Measurements from ENCODE around the gene C4orf50. TPM values are rescaled to one million over a fixed set of nuclear protein-coding genes. Genes with fewer than 3 reads are reported as not detected.

Gene C4orf50
- total and polyA plus RNA-seq, 2 of the 8 experiments (the other 6 are each of a cell fraction or from before 2014, with no cell fraction given): 0.08 to 0.22 TPM

DNA sequence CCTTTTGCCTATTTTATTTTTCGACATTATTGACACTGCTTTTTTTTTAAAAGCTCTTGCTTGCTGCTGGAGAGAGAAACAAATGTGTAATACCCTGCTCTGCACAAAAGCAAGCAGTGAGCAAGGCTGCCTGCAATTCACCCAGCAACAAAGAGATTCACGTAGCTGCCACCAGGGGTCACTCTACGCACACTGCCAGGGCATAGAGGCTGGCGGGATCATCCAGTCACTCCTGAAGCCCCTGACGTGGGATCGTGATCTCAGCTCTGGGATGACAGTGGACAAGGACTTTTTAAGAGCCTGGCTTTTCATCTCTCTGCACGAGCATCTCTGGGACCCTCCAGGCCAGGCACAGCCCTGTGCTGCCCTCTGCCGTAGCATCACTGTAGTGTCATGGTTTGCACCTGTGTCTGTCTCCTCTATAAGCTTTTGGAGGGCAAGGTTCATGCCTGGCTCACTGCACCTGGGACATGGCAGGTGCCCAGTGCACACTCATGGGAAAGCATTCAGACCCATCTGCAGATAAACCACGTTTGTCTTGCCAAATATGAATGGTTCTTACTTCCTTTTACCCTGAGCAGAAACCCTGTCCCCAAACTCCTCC is 19.8 kb downstream of the C4orf50 start (continued):
- TF ChIP-seq, protein P1, sequence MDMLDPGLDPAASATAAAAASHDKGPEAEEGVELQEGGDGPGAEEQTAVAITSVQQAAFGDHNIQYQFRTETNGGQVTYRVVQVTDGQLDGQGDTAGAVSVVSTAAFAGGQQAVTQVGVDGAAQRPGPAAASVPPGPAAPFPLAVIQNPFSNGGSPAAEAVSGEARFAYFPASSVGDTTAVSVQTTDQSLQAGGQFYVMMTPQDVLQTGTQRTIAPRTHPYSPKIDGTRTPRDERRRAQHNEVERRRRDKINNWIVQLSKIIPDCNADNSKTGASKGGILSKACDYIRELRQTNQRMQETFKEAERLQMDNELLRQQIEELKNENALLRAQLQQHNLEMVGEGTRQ (IDR thresholded peaks at IDR 0.05; ENCODE audit: low read length): no peak

Measured in H1 (cell line).